ENCODE measurements around the gene SOX5. TPM values are rescaled to one million over a fixed set of nuclear protein-coding genes. Genes with fewer than 3 reads are reported as not detected.

Gene SOX5
- polyA plus RNA-seq, 1 of the 3 experiments (the other 2 are of a cell fraction): 0.21 TPM

- Histone ChIP-seq H3K4me2 (no peak overlapping the region), H2AFZ (ENCODE audit: low read depth) (no peak overlapping the region), H3F3A (replicated peaks; ENCODE audit: insufficient read depth) (no peaks in the 10 kb centered on the region), H3K79me2 (ENCODE audit: insufficient read depth) (no peaks in the 10 kb centered on the region), H3K4me1 (ENCODE audit: control insufficient read depth in 1 of 2, insufficient read depth in 2 of 2, low read depth in 1 of 2, low read length in 1 of 2) (no peaks in the 10 kb centered on the region), H4K20me1 (ENCODE audit: insufficient read depth) (no peaks in the 10 kb centered on the region), H3K9ac (no peak overlapping the region), H3K36me3 (replicated peaks in 1 of 2; ENCODE audit: control insufficient read depth in 1 of 2, insufficient read depth in 2 of 2, low read length in 1 of 2) (no peaks in the 10 kb centered on the region), H3K9me3 (no peaks in the 10 kb centered on the region), H3K27ac (ENCODE audit: low read depth in 2 of 2, low read length in 1 of 2) (no peak overlapping the region), H3K4me3 (ENCODE audit: low read depth in 2 of 2, low read length in 1 of 2) (no peak overlapping the region), H3K27me3 (ENCODE audit: insufficient read depth) (no peaks in the 10 kb centered on the region), H3K9me2 (no peaks in the 10 kb centered on the region)
- no peak for DNase-seq
- ChIA-PET POLR2A (no interaction called here), CTCF (no interaction called here)
- no peak for TF ChIP-seq MAX (IDR thresholded peaks at IDR 0.05; ENCODE audit: low read depth)
- no peak for TF ChIP-seq CHD2 (IDR thresholded peaks at IDR 0.05; ENCODE audit: low read length, partially characterized antibody)
- TF ChIP-seq FOXJ3 (CRISPR knock-in tag; IDR thresholded peaks at IDR 0.05): no peak
- 61% methylated on average over 4 of the region's 4 CpGs for WGBS (ENCODE audit: low lambda C conversion rate)
Measured at GRCh38 chr12:23816394-23816851, 133.0 kb downstream of the SOX5 start.

DNA sequence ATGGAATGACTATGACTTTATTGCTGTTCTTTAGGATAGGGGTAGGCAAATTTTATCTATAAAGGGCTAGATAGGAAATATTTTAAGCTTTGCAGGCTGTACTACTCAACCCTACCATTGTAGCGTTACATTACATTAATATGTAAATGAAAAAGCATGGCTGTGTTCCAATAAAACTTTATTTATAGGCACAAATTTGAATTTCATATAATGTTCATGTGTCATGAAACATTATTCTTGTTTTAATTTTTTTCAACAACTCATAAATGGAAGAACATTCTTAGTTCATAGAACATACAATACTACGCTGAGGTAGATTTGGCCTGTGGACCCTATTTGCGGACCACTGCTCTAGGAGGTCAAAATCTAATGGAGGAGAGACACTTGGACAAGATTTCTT, 133.7 kb downstream of the SOX5 start:
- Histone ChIP-seq H3F3A (replicated peaks; ENCODE audit: insufficient read depth) (no peaks in the 10 kb centered on the region), H3K9me2 (no peaks in the 10 kb centered on the region), H3K4me3 (ENCODE audit: low read depth in 2 of 2, low read length in 1 of 2) (no peak overlapping the region), H3K79me2 (ENCODE audit: insufficient read depth) (no peaks in the 10 kb centered on the region), H4K20me1 (ENCODE audit: insufficient read depth) (no peaks in the 10 kb centered on the region), H3K9me3 (no peaks in the 10 kb centered on the region), H3K4me2 (no peak overlapping the region), H3K36me3 (replicated peaks in 1 of 2; ENCODE audit: control insufficient read depth in 1 of 2, insufficient read depth in 2 of 2, low read length in 1 of 2) (no peaks in the 10 kb centered on the region), H3K4me1 (ENCODE audit: control insufficient read depth in 1 of 2, insufficient read depth in 2 of 2, low read depth in 1 of 2, low read length in 1 of 2) (no peaks in the 10 kb centered on the region), H3K27ac (ENCODE audit: low read depth in 2 of 2, low read length in 1 of 2) (no peak overlapping the region), H3K9ac (no peak overlapping the region), H2AFZ (ENCODE audit: low read depth) (no peak overlapping the region), H3K27me3 (ENCODE audit: insufficient read depth) (no peaks in the 10 kb centered on the region)
- ChIA-PET POLR2A (no interaction called here), CTCF (no interaction called here)
- DNase-seq: no peak
- TF ChIP-seq ELF1 (IDR thresholded peaks at IDR 0.05) (no peak), FOXM1 (IDR thresholded peaks at IDR 0.05; ENCODE audit: low read depth) (no peak), YY1 (IDR thresholded peaks at IDR 0.05; ENCODE audit: low read depth) (no peak), POLR2AphosphoS5 (IDR thresholded peaks at IDR 0.05; ENCODE audit: low read depth, low read length) (no peak), MAX (IDR thresholded peaks at IDR 0.05; ENCODE audit: low read depth) (no peak), USF1 (IDR thresholded peaks at IDR 0.05; ENCODE audit: borderline replicate concordance, low read depth) (no peak), CTCF (IDR thresholded peaks at IDR 0.05) (no peak), MEF2A (IDR thresholded peaks at IDR 0.05; ENCODE audit: borderline replicate concordance, low read depth) (no peak), GABPA (IDR thresholded peaks at IDR 0.05; ENCODE audit: low read depth) (no peak), GATA2 (CRISPR knock-in tag; IDR thresholded peaks at IDR 0.05) (no peak), RFX5 (IDR thresholded peaks at IDR 0.05; ENCODE audit: low read length) (no peak), SMC3 (IDR thresholded peaks at IDR 0.05; ENCODE audit: low read depth, low read length) (no peak), PBX3 (IDR thresholded peaks at IDR 0.05) (no peak), RAD21 (IDR thresholded peaks at IDR 0.05; ENCODE audit: low read length) (no peak)
- TF ChIP-seq, protein P1, sequence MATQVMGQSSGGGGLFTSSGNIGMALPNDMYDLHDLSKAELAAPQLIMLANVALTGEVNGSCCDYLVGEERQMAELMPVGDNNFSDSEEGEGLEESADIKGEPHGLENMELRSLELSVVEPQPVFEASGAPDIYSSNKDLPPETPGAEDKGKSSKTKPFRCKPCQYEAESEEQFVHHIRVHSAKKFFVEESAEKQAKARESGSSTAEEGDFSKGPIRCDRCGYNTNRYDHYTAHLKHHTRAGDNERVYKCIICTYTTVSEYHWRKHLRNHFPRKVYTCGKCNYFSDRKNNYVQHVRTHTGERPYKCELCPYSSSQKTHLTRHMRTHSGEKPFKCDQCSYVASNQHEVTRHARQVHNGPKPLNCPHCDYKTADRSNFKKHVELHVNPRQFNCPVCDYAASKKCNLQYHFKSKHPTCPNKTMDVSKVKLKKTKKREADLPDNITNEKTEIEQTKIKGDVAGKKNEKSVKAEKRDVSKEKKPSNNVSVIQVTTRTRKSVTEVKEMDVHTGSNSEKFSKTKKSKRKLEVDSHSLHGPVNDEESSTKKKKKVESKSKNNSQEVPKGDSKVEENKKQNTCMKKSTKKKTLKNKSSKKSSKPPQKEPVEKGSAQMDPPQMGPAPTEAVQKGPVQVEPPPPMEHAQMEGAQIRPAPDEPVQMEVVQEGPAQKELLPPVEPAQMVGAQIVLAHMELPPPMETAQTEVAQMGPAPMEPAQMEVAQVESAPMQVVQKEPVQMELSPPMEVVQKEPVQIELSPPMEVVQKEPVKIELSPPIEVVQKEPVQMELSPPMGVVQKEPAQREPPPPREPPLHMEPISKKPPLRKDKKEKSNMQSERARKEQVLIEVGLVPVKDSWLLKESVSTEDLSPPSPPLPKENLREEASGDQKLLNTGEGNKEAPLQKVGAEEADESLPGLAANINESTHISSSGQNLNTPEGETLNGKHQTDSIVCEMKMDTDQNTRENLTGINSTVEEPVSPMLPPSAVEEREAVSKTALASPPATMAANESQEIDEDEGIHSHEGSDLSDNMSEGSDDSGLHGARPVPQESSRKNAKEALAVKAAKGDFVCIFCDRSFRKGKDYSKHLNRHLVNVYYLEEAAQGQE (IDR thresholded peaks at IDR 0.05; ENCODE audit: low read depth, low read length): no peak
- WGBS (ENCODE audit: low lambda C conversion rate): 62% methylated on average over 3 of the region's 3 CpGs

All from SK-N-SH (cell line).